ENCODE measurements around the gene HMX1.
A peak's percentile ranks its signal among the peaks of the same experiment; 100 is the strongest.

The HMX1 gene

DNA sequence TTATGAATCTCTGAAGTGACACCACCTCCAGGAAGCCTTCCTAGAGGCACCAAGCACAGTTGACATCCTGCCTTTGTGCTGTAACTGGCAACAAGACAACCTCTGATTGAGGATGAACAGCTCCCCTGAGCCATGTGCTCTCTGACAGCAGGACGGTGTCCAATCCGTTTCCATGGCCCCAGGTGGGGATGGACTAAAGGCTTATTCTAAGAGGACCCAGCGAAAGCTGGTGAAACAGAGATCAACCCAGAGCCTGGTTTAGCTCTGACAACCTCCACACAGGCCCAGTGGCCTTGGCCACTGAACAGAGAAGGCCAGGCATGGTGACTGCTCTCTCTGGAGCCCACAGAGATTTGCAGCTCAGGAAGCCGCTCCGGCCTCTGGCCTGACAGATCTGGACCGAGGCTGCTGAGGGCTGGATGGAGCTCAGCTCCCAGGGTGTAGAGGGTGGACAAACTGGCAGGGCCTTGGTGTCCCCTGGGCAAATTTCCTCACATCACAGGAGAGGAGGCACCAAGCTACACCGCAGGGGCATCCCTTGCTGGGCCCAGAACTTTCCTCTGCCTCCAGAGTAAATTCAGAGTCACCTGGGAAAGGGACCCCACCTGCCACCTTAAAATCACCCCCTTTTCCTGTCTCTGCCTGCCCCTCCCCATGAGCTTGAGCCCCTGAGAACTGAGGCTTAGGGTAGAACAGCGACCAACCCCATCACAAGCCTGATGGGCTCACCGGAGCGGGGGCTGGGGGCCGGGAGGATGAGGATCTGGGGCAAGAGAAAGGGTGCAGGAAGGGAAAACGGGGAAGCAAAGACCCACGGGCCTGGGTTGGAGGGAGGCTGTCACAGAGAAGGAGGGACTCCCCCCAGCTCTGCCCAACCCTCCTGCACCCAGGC lies 40.2 kb downstream of the HMX1 start:
- no peak overlapping the region for H3K4me3 ChIP-seq (ENCODE audit: low read depth, low read length)
- no peaks in the 10 kb centered on the region for H3K36me3 ChIP-seq
- H3K9me3 ChIP-seq (ENCODE audit: severe bottlenecking): peaks cover 10% of the 10 kb centered on the region
- TF ChIP-seq, protein P1, sequence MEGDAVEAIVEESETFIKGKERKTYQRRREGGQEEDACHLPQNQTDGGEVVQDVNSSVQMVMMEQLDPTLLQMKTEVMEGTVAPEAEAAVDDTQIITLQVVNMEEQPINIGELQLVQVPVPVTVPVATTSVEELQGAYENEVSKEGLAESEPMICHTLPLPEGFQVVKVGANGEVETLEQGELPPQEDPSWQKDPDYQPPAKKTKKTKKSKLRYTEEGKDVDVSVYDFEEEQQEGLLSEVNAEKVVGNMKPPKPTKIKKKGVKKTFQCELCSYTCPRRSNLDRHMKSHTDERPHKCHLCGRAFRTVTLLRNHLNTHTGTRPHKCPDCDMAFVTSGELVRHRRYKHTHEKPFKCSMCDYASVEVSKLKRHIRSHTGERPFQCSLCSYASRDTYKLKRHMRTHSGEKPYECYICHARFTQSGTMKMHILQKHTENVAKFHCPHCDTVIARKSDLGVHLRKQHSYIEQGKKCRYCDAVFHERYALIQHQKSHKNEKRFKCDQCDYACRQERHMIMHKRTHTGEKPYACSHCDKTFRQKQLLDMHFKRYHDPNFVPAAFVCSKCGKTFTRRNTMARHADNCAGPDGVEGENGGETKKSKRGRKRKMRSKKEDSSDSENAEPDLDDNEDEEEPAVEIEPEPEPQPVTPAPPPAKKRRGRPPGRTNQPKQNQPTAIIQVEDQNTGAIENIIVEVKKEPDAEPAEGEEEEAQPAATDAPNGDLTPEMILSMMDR (IDR thresholded peaks at IDR 0.05; ENCODE audit: low read depth, low read length): no peak
- DNase-seq: peak; percentile 76
- H3K27ac ChIP-seq: peak overlapping the region; percentile 35
- H3K27me3 ChIP-seq (ENCODE audit: insufficient read depth, low read depth, severe bottlenecking): no peaks in the 10 kb centered on the region

DNA sequence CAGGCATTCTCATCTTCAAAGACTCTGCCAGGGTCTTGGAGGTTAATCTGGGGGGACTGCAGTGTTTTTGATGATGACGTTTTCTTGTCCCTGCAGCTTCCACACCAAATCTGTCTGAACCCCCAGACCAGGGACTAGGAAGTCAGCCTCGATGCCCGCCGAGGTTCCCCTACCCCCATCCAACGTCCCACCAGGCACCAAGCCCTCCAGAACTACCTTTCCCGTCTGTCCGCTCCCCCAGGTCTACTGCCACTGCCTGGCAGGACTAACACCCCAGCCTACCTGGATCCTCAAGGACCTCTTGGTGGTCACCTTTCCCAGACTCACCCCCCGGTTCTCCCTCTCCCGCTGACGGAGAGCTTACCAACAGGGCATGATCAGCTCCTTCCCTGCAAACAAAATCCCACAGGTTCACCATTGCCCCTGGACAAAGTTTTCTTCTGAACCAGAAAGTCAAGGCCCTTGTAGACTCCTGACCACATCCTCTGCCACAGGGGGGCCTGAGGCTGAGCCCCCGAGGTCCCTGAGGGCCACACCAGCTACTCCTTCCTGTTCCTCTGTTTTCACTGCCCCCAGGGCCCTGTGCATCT lies 40.9 kb downstream of the HMX1 start:
- H3K4me3 ChIP-seq (ENCODE audit: low read depth, low read length): no peak overlapping the region
- DNase-seq: no peak
- TF ChIP-seq, protein P1 (IDR thresholded peaks at IDR 0.05; ENCODE audit: low read depth, low read length): no peak
- no peak overlapping the region; the same call in 1 of the 2 replicates for H3K27ac ChIP-seq
- H3K9me3 ChIP-seq (ENCODE audit: severe bottlenecking): peaks cover 10% of the 10 kb centered on the region
- no peaks in the 10 kb centered on the region for H3K27me3 ChIP-seq (ENCODE audit: insufficient read depth, low read depth, severe bottlenecking)
- no peaks in the 10 kb centered on the region for H3K36me3 ChIP-seq

DNA sequence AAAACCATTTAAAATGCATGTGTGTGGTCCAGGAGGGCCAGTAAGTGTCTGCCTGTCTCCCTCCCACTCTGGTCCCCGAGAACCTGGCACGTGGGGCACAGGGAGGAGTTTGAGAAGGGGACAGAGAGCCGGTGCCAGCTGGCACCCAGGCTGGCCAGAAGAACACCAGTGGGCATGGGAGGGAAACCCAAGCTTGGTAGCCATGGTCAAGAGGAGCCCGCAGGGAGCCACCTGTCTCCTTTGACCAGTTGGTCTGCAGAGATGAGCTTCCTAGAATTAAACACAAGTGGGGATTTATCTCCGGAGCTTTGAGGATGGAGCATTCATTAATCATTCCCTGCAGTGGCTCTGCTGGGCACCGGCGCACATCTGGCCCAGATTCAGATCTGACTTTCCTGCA lies 41.6 kb downstream of the HMX1 start:
- DNase-seq: peak; percentile 41
- H3K27me3 ChIP-seq (ENCODE audit: insufficient read depth, low read depth, severe bottlenecking): no peaks in the 10 kb centered on the region
- no peaks in the 10 kb centered on the region for H3K36me3 ChIP-seq
- no peak overlapping the region for H3K4me3 ChIP-seq (ENCODE audit: low read depth, low read length)
- TF ChIP-seq, protein P1 (IDR thresholded peaks at IDR 0.05; ENCODE audit: low read depth, low read length): no peak
- peaks cover 10% of the 10 kb centered on the region for H3K9me3 ChIP-seq (ENCODE audit: severe bottlenecking)
- peak overlapping the region; percentile 40 for H3K27ac ChIP-seq

DNA sequence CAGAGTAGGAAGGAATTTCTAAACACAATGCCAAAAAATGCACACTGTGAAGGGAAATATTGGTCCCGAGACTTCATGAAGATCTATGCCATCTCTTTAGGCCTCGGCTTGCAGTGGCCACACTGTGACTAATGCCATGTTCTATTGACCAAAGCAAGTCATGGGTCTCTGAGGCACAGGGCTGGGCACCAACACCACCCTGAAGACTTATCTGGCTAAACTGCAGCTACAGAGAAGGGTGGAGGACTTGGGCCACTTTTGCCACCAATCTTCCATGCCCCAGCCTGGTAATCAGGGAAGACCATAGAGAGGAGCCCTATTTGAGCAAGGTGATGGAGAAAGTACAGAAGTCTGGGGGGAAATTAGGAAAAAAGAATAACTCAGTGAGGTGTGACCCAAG lies 42.1 kb downstream of the HMX1 start:
- TF ChIP-seq, protein P1 (IDR thresholded peaks at IDR 0.05; ENCODE audit: low read depth, low read length): no peak
- Histone ChIP-seq H3K9me3 (ENCODE audit: severe bottlenecking) (peaks cover 10% of the 10 kb centered on the region), H3K36me3 (no peaks in the 10 kb centered on the region), H3K27ac (no peak overlapping the region; the same call in 1 of the 2 replicates), H3K4me3 (ENCODE audit: low read depth, low read length) (no peak overlapping the region), H3K27me3 (ENCODE audit: insufficient read depth, low read depth, severe bottlenecking) (no peaks in the 10 kb centered on the region)
- DNase-seq: no peak

DNA sequence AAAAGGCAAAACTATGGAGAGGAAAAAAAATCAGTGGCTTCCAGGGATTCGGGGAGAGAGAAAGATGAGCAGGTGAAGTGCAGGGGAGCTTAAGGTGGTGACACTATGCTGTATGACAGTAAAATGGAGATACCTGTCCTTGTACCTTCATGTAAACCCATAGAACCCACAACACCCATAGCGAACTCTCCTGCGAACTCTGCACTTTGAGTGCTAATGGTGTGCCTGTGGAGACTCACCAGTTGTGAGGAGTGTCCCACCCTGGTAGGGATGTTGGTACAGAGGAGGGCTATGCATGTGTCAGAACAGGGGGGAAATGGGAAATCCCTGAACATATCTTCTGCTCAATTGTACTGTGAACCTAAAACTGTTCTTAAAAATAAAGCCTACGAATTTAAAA lies 42.8 kb downstream of the HMX1 start:
- DNase-seq: no peak
- TF ChIP-seq, protein P1 (IDR thresholded peaks at IDR 0.05; ENCODE audit: low read depth, low read length): no peak
- Histone ChIP-seq H3K36me3 (no peaks in the 10 kb centered on the region), H3K9me3 (ENCODE audit: severe bottlenecking) (peaks cover 10% of the 10 kb centered on the region), H3K4me3 (ENCODE audit: low read depth, low read length) (no peak overlapping the region), H3K27me3 (ENCODE audit: insufficient read depth, low read depth, severe bottlenecking) (no peaks in the 10 kb centered on the region), H3K27ac (no peak overlapping the region)
